DLD1 (cell line): ENCODE results near the gene FAXC.

Experiments
- in situ Hi-C: cut with HindIII; loops from 2 replicates; pipeline ENCODE4 v1.10.0; 2017; ENCODE audit warnings: low sequenced_read_pairs

Gene FAXC

GRCh38 chr6:99349171-99350141 lies at the start of gene FAXC:
FAXC (minus strand) TSS chr6:99349674; CDS start chr6:99349372, 302 bp downstream.
- in situ Hi-C loops: no loop called here

GRCh38 chr6:99397287-99397686 lies 47.8 kb upstream of the FAXC start:
- in situ Hi-C loops: no loop called here

- in situ Hi-C loops: no loop called here
Observed at GRCh38 chr6:99393698-99394531, 44.4 kb upstream of the FAXC start, which contains the start of gene COQ3. COQ3 (minus strand) TSS chr6:99394195; CDS start chr6:99394179, 16 bp downstream.

GRCh38 chr6:99393366-99393697 lies 43.9 kb upstream of the FAXC start:
- in situ Hi-C loops: no loop called here

GRCh38 chr6:99390896-99391295 lies 41.4 kb upstream of the FAXC start:
- in situ Hi-C loops: no loop called here

DNA sequence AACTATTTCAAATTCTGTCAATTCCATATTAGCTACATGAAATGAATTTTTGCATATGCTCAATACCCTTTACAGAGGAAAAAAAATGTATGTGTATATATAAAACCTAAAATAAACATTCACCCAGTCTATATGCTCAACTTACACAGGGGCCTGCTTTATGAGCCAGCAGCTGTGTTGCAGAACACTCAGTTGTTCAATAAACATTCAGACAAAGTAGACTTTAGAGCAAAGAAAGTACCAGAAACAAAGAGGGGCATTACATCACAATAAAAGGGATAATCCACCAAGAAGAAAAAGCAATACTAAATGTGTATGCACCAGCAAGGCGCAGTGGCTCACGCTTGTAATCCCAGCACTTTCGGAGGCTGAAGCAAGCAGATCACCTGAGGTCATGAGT lies 35.0 kb upstream of the FAXC start:
- in situ Hi-C loops: no loop called here

DNA sequence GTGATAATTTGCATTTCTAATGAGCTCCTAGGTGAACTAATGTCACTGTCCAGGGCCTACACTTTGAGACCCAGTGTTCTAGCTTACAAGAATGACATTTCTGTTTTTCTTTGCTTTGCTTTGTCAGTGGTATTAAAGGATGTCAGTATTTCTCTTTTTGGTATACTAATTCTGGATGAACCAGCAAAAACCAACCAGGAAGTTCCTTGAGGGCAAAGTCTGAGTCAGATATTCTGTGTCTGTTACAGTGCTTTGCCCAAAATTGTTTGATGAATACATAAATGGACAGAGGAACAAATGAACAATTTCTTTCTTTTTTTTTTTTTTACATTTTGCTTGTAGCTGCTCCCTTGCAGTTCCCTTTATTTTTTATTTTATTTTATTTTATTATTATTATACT lies 29.2 kb upstream of the FAXC start:
- in situ Hi-C loops: no loop called here

- in situ Hi-C loops: no loop called here
Observed at GRCh38 chr6:99369533-99369932, 20.1 kb upstream of the FAXC start.

GRCh38 chr6:99366852-99367251 lies 17.4 kb upstream of the FAXC start:
- in situ Hi-C loops: no loop called here

- in situ Hi-C loops: no loop called here
Observed at GRCh38 chr6:99364026-99364425, 14.6 kb upstream of the FAXC start.

GRCh38 chr6:99362678-99363268 lies 13.3 kb upstream of the FAXC start:
- in situ Hi-C loops: no loop called here

DNA sequence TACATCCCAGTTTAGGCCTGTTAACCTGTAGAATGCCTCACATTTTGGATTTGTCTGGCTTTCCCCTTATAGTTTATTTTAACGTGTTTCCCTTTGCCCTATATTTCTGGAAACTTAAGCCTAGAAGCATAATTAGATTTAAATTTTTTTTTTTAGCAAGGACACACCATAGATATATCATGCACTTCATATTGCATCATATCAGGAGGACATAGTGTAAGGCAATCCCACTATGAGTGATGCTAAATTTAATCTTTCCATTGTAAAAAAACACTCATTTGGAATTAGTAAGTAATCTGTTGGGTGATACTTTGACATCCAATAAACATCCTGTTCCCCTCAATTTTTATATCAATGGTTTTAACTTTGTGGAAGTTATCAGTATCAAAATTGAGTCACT lies 10.3 kb upstream of the FAXC start:
- in situ Hi-C loops: no loop called here

- in situ Hi-C loops: no loop called here
Observed at GRCh38 chr6:99356641-99357040, 7.2 kb upstream of the FAXC start.

DNA sequence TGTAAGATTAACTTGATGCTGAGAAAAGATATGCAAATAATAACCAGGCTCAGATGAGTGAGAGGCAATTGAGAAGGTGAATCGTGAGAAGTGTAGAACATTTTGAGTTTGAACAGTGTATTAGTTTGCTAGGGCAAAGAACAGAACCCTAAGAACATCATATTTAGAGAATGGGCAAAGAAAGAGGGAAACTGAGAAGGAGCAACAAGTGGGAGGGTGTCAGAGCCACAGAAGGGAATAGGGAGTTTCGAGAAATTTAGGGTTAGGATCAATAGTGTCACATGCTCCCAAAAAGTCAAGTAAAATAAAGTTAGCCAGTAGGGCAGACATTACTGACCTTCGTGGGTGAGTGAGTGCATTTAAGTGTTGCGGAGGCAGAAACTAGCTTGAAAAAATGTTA lies 5.5 kb upstream of the FAXC start:
- in situ Hi-C loops: no loop called here

DNA sequence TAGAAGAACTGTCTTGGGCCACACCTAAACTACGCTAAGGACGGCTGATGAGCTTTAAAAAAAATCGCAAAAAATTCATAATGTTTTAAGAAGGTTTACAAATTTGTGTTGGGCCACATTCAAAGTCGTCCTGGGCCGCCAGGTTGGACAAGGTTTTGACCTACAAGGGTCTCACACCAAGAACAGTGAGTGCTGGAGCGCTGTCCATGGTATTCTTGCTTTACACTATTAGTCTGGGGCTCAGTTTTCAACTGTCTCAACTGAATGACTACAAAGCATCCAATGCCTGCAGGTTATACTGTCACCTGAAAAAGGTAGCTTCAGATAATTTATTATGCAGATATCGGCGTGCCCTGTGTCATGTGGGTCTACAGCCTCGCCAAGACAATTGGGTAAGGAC lies 3.7 kb upstream of the FAXC start:
- in situ Hi-C loops: no loop called here

GRCh38 chr6:99350573-99350972 lies 1.1 kb upstream of the FAXC start:
- in situ Hi-C loops: no loop called here

GRCh38 chr6:99348288-99349170 lies 945 bp downstream of the FAXC start:
- in situ Hi-C loops: no loop called here

DNA sequence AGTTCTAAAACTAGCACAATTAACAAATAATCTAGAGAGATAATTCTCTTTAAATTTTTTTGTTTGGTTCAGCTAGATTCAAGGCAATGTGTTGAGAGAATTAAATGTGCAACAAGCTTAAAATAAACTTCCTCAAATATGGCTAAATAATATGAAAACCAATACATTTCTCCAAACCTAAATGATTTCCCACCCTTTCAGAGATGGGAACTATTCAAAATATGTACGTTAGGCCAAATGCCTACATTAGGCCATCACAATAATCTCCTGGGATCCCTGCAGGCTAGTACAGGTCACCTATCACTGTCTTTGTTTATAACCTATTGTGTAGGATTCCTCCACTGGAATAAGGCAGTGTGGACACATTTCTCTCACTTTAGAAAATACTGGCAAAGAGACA lies 1.7 kb downstream of the FAXC start:
- in situ Hi-C loops: no loop called here

DNA sequence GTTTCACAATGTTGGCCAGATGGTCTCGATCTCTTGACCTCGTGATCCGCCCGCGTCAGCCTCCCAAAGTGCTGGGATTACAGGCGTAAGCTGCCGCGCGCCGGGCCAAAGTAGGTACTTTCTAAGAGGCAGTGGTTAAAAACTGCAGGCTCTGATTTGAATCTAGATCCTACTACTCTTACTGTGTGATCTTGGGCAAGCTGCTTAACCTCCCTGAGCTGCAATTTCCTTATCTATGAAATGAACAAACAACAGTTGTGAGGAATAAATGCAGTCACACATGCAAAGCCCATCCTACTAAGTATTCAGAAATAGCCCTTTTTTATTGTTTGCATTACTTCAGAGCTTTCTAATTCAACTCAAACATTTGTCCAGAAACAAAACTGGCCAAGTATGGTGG lies 2.9 kb downstream of the FAXC start:
- in situ Hi-C loops: no loop called here

DNA sequence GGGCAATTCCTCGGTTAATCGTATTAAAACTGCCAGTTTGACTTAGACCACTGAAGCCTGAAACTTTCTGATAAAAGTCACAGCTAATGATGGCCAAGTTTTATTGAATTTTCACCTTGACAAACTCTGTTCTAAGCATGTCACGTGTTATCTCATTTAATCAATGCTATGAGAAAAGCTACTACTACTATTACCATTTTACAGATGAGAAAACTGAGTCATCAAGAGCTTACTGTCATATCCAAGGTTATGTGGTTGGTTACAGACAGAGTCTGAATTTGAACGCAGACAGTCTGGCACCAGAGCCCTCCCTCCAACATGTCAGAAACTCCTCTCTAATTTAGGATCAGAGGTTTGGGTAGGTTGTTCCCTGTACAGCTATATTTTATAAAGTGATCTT lies 4.3 kb downstream of the FAXC start:
- in situ Hi-C loops: no loop called here
